Femur (tissue), 1 donor: Measurements from ENCODE around the gene RRH.
"Not testable (repeated sequence)": the region's sequence is repeated elsewhere in the genome, so short reads cannot be mapped to it uniquely, and the experiment has no call there.

ENCODE experiments used
- DNase-seq: peaks from one replicate; pipeline ENCODE4 v3.0.0-alpha.2; 2017

RRH gene

DNA sequence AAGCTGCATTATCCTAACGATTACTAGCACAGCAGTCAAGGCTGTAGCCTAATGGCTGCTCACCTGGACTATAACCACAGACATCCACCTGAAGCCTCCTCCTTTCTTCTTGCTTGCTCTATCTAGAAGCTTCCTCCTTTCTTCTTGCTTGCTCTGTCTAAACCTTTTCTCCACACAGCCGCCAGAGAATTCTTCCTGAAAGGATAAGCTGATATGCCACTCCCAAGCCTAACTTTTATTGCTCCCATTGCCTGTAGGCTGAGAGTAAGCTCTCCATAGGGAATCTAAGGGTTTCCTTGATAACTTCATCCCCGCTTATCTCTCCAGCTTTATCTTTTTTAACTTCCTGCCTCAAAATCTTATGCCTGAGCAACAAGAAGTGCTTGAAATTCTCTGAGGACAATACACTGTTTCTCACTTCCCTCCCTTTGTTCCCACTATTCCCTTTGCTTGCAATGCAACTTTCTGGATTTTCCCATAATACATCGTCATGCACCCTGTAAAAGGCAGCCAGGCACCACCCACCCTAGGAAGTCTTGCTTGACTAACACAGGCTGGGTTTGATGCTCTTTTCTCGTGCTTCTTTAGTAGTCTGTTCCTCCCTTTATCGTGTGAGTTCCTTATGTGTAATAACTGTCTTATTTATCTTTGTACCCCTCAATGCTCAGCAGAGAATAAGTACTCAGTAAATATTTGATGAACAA lies 18.8 kb downstream of the RRH start:
- no peak for DNase-seq

DNA sequence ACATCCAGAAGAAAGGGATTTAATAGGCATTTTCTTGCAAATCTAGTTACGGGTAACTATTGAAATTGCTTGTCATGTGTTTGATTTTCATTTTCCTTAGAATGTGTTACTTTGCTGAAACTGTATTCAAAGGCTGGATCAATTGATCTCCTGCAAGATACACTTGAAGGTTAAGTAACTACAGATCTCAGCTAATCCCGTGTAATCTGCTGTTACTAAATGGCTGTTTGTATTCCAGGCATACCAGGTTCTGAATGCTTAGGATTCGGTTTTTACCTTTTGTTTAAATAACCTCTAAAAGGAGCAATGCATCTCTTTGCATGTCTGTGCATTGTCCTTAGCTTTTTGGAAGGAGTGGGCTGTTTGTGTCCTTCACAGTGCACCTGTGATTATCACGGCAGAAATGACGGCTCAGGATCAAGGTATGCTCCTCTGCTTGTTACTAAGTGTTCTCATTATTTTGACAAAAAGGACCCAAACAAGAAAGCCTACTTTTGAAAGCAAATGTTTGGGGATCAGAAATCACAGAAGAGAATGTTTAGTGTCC lies 20.2 kb downstream of the RRH start, which contains the start of gene LRIT3:
Gene LRIT3, plus strand, starts transcription at position 212 of the 547 bp plus-strand sequence. Its CDS starts 95 bp downstream, at position 307.
- DNase-seq, result no peak

DNA sequence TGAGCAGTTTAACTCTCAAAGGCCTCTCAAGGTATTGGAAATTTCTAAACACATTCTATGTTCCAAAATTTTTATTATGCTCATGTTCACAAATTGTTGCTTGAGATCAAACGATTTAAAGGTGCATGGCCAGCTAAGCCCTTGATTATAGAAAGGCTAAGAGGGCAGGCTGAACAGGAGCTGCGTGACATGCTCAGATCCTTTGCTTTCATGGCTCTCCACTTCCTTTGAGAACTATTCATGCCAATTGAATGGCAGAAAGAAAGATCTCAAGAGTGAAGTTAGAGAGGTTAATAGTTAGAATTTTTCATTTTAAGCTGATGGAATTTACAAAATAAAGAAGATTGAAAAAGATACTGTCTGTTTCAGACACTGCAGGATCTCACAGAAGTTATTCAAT lies 20.7 kb downstream of the RRH start:
- no peak for DNase-seq

DNA sequence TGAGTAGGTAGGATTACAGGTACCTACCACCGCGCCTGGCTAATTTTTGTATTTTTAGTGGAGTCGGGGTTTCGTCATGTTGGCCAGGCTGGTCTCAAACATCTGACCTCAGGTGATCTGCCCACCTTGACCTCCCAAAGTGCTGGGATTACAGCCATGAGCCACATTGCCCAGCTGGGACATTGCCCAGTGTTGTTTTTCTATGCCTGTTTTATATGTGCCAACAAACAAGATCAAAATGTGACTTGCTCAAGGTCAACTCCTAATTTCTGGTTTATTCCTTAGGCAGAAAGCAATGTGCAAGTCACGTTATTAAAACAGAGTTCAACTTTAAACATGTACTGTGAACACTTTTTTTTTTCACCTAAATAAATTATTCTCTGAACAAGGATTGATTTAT lies 22.8 kb downstream of the RRH start:
- DNase-seq, result no peak

- DNase-seq, result not testable (repeated sequence)
Measured at GRCh38 chr4:109859426-109860300, 31.9 kb downstream of the RRH start.

DNA sequence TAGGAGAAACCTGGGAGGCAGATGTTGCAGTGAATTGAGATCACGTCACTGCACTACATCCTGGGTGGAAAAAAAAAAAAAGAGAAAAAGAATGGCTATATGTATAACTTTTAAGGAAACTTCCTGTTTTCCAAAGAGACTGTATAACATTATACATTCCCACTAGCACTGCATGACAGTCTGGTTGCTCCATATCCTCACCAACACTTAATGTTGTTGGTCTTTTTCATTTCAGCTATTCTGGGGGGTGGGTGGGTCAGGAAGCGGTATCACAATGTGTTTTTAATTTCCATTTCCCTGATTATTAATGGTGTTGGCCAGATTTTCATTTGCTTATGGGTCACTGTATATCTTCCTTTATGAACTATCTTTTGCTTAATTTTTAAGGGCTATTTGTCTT lies 33.5 kb downstream of the RRH start:
- no peak for DNase-seq

DNA sequence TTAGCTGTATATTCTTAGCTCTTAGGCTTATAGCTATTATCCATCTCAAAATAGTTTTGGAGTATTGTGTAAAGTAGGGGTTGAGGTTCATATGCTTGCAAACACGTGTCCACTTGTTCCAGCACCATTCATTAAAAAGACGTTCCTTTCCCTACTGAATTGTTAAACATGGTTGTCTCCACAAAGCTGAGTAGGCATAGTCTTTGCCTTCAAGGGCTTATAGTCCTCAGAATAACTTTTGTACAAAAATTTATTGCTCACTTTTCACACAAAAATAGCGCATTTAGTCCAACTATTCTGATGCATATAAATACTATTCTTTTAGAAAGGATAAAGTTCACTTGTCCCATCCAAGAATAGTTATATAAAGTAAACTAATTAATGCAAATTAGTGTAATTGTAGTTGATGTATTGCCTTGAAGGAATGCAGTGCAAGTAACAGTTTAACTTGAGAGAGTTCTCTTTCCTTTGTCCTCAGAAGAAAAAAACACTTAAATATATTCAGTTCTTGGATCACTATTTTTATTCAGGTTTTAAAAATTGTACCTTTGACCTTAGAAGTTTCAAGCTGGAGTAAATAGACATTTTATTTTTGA lies 34.2 kb downstream of the RRH start:
- DNase-seq, result no peak

DNA sequence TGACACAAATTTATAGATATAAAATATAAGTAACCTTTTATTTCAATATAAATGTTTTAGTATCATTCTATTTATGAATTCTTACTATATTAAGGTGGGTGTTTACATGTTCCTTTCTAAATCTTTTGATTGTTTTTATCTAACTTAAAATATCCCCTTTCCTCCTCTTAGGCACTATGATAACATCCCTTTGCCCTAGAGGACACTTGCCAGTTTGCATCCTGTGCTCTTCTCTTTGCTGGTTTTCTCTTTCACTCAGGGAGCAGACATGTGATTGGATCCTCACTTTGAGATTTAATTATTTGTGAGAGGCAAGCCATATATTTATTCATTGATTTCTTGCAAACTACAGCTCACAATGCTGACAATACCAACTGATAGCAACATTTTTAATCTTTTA lies 36.4 kb downstream of the RRH start:
- DNase-seq, result no peak

- DNase-seq, result no peak
Measured at GRCh38 chr4:109870061-109870460, 42.3 kb downstream of the RRH start.

GRCh38 chr4:109872065-109872464 lies 44.3 kb downstream of the RRH start:
- no peak for DNase-seq

- no peak for DNase-seq
Measured at GRCh38 chr4:109872950-109873656, 45.3 kb downstream of the RRH start.

DNA sequence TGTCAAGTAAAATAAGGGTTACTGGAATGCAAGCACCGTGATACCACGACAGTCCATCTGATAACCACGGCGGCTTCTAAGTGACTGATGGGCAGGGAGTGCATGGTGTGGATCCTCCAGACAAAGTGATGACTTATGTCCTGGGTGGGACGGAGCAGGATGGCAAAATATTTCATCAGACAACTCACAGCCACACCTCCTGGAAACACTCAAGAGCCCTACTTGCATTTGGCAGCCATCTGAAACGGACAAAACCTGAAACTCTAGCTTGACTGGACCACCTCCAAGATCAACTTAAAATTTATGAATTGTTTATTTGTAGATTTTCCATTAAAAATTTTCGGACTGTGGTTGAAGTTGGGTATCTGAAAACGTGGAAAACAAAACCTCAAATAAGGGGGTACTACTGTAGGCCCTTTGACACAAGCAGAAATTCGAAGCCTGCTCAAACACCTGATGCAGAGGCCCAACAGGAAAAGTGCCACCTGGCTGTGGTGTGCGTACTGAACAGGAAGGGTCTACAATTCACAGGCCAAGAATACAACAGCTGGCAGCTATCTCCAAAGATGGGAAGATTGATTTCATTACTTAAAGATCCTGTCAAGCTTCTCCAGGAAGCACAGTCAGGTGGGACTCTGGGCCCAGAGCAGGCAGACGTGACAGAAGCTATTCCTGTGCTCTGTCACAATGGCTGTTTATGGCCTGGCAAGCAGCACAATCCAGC lies 46.2 kb downstream of the RRH start:
- no peak for DNase-seq

- no peak for DNase-seq
Measured at GRCh38 chr4:109875106-109875505, 47.3 kb downstream of the RRH start.

DNA sequence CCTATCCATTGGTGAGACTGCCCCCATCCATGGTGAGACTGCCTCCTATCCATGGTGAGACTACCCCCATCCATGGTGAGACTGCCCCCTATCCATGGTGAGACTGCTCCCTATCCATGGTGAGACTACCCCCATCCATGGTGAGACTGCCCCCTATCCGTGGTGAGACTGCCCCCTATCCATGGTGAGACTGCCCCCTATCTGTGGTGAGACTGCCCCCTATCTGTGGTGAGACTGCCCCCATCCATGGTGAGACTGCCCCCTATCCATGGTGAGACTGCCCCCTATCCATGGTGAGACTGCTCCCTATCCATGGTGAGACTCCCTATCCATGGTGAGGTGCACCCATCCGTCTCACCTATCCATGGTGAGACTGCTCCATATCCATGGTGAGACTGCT lies 47.8 kb downstream of the RRH start:
- not testable (repeated sequence) for DNase-seq

GRCh38 chr4:109876634-109877265 lies 49.0 kb downstream of the RRH start:
- no peak for DNase-seq

GRCh38 chr4:109877400-109877799 lies 49.6 kb downstream of the RRH start:
- DNase-seq, result no peak

- no peak for DNase-seq
Measured at GRCh38 chr4:109878355-109878754, 50.6 kb downstream of the RRH start.

GRCh38 chr4:109879081-109879480 lies 51.3 kb downstream of the RRH start:
- no peak for DNase-seq

DNA sequence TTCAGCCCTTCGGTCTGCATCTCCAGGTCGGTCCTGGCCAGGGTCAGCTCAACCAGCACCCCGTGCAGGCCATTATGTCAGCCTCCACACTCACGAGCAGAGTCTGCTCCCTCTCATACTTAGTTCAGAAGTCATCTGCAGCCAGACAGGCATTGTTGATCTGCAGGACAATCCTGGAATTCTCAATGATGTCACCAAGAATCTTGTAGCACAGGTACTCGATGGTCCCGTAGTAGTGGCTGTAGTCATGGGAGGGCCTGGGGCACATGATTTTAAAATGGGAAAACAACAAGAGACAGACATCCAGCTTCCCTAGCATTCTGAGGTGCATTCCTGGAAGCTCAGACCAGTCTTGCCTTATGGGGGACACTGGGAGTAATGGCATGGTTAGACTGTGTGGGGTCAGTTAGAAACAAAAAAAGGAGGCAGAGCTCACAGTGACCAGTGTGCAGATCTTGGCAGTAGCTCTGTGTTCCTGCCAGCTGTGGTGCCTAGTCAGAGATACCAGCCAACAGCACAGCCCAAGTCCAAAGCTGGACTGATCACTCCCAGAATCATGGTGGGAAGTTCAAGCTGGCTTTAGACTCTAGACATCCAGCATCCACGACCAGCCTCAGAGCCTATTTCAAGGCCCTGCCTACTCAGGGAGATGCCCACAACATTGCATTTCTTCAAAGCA lies 52.0 kb downstream of the RRH start:
- DNase-seq, result no peak

DNA sequence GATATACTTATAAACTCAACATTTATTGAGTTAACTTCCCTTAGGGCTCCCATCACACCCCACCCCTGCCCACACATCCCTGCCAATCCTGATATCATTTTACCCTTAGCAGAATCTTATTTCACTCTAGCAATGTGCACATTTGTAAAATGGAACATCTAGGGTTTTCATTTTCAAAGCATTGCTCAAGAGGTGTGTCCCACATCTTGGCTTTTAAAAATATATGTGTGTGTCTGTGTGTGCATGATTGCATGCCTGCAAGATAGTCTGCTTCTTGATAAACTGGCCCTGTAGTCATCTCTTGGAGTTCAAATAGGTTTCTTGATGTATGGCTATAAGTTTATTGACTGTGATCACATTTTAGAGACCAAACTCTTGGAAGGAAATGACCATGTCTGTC lies 58.5 kb downstream of the RRH start:
- DNase-seq, result no peak

- DNase-seq, result no peak
Measured at GRCh38 chr4:109887071-109887470, 59.3 kb downstream of the RRH start.
